HG03025 (cell line): Measurements from ENCODE around the gene MEX3B.
A peak's percentile ranks its signal among the peaks of the same experiment; 100 is the strongest.
"Not testable (repeated sequence)": the region's sequence is repeated elsewhere in the genome, so short reads cannot be mapped to it uniquely, and the experiment has no call there.

Source experiments
- ATAC-seq: cut with Tn5 transposase; IDR thresholded peaks from one replicate; pipeline ENCODE4 v1.9.1; 2021; ENCODE audit warnings: mild to moderate bottlenecking, moderate library complexity; ENCODE audit not compliant: unreplicated experiment, low FRiP score

The MEX3B gene

GRCh38 chr15:82051664-82052063 is 5.8 kb upstream of the MEX3B start:
- no peak for ATAC-seq

GRCh38 chr15:82048811-82049210 is 3.0 kb upstream of the MEX3B start:
- no peak for ATAC-seq

GRCh38 chr15:82047453-82048400 is 1.9 kb upstream of the MEX3B start:
- ATAC-seq: no peak

GRCh38 chr15:82046666-82047452 is 1.0 kb upstream of the MEX3B start:
- peak; percentile 56 for ATAC-seq

- ATAC-seq: peak; percentile 4
These were observed 483 bp downstream of the MEX3B start for GRCh38 chr15:82045179-82045891.

- no peak for ATAC-seq
These were observed 1.2 kb downstream of the MEX3B start for GRCh38 chr15:82044373-82045178.

- ATAC-seq: no peak
These were observed 1.9 kb downstream of the MEX3B start for GRCh38 chr15:82043796-82044372.

- no peak for ATAC-seq
These were observed 2.6 kb downstream of the MEX3B start for GRCh38 chr15:82043130-82043673.

GRCh38 chr15:82040862-82041261 is 5.0 kb downstream of the MEX3B start:
- ATAC-seq: no peak

GRCh38 chr15:82040390-82040789 is 5.4 kb downstream of the MEX3B start:
- ATAC-seq: no peak

- ATAC-seq: no peak
These were observed 5.9 kb downstream of the MEX3B start for GRCh38 chr15:82039871-82040270.

- no peak for ATAC-seq
These were observed 9.4 kb downstream of the MEX3B start for GRCh38 chr15:82036461-82036860.

GRCh38 chr15:82031871-82032270 is 13.9 kb downstream of the MEX3B start:
- ATAC-seq: no peak

GRCh38 chr15:82030176-82030575 is 15.6 kb downstream of the MEX3B start:
- ATAC-seq: no peak

GRCh38 chr15:82028163-82028562 is 17.7 kb downstream of the MEX3B start:
- not testable (repeated sequence) for ATAC-seq

GRCh38 chr15:82021992-82022391 is 23.8 kb downstream of the MEX3B start:
- ATAC-seq: no peak

- no peak for ATAC-seq
These were observed 25.0 kb downstream of the MEX3B start for GRCh38 chr15:82020625-82021394.

GRCh38 chr15:82018201-82018600 is 27.6 kb downstream of the MEX3B start:
- ATAC-seq: no peak

GRCh38 chr15:82017656-82018055 is 28.2 kb downstream of the MEX3B start:
- no peak for ATAC-seq
